Calu3 (cell line): ENCODE measurements around the gene TTLL13. TPM values are rescaled to one million over a fixed set of nuclear protein-coding genes. Genes with fewer than 3 reads are reported as not detected.

Experiments used
- BruUV-seq: library from RNA; stranded (reverse); fragments of 400-500 nt; replicated peaks from 2 replicates; lab custom pipeline; 2021; lab: Mats Ljungman, UMichigan
- CTCF ChIA-PET: fragments of 300-600 bp; sonication (Branson Sonifier 250); formaldehyde crosslinking; loops from one replicate; lab custom pipeline; 2022; ENCODE audit warnings: antibody characterized with exemption; lab: Charles Lee
- DNase-seq: peaks from one replicate; pipeline ENCODE4 v3.0.0; 2022
- H3K27ac Mint-ChIP-seq: one replicate; pipeline ENCODE4 v1.8.0; 2022; ENCODE audit warnings: mixed read lengths; ENCODE audit not compliant: unreplicated experiment
- H3K27me3 Mint-ChIP-seq: one replicate; pipeline ENCODE4 v1.8.0; 2022; ENCODE audit warnings: mixed read lengths; ENCODE audit not compliant: unreplicated experiment
- H3K36me3 Mint-ChIP-seq: one replicate; pipeline ENCODE4 v1.8.0; 2022; ENCODE audit warnings: mild to moderate bottlenecking, moderate library complexity, mixed read lengths; ENCODE audit not compliant: insufficient read depth, unreplicated experiment
- H3K4me1 Mint-ChIP-seq: one replicate; pipeline ENCODE4 v1.8.0; 2022; ENCODE audit warnings: mild to moderate bottlenecking, low read depth, mixed read lengths; ENCODE audit not compliant: unreplicated experiment
- H3K4me3 Mint-ChIP-seq: one replicate; pipeline ENCODE4 v1.8.0; 2022; ENCODE audit warnings: mild to moderate bottlenecking, low read depth, moderate library complexity, mixed read lengths; ENCODE audit not compliant: unreplicated experiment
- H3K9me3 Mint-ChIP-seq: one replicate; pipeline ENCODE4 v1.8.0; 2022; ENCODE audit warnings: low read depth, mixed read lengths; ENCODE audit not compliant: unreplicated experiment
- intact Hi-C: fragments of 100-400 bp; cut with micrococcal nuclease; formaldehyde crosslinking; loops from one replicate; pipeline ENCODE4 v1.10.0; 2022; ENCODE audit not compliant: unreplicated experiment
- total RNA-seq: library from RNA; stranded (reverse); gene quantifications from 2 replicates; pipeline ENCODE4 v1.2.3, GENCODE V29; 2022
- TF ChIP-seq, protein P1 (sequence below): fragments of 200-600 bp; IDR thresholded peaks from one replicate; pipeline ENCODE4 v1.8.0; 2022; ENCODE audit warnings: antibody characterized with exemption; ENCODE audit not compliant: unreplicated experiment

The TTLL13 gene
- total RNA-seq, 1 experiment from 2014 or later, result 0.71 TPM

GRCh38 chr15:90223441-90224165 lies 25.8 kb upstream of the TTLL13 start:
- intact Hi-C loops, result no loop called here
- no peaks in the 10 kb centered on the region for H3K9me3 Mint-ChIP-seq
- TF ChIP-seq, protein P1, sequence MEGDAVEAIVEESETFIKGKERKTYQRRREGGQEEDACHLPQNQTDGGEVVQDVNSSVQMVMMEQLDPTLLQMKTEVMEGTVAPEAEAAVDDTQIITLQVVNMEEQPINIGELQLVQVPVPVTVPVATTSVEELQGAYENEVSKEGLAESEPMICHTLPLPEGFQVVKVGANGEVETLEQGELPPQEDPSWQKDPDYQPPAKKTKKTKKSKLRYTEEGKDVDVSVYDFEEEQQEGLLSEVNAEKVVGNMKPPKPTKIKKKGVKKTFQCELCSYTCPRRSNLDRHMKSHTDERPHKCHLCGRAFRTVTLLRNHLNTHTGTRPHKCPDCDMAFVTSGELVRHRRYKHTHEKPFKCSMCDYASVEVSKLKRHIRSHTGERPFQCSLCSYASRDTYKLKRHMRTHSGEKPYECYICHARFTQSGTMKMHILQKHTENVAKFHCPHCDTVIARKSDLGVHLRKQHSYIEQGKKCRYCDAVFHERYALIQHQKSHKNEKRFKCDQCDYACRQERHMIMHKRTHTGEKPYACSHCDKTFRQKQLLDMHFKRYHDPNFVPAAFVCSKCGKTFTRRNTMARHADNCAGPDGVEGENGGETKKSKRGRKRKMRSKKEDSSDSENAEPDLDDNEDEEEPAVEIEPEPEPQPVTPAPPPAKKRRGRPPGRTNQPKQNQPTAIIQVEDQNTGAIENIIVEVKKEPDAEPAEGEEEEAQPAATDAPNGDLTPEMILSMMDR, result no peak
- no peak overlapping the region for H3K27ac Mint-ChIP-seq
- no peak for DNase-seq
- H3K27me3 Mint-ChIP-seq, result no peaks in the 10 kb centered on the region
- CTCF ChIA-PET, result no interaction called here
- no TSS peak for BruUV-seq
- no peak overlapping the region for H3K4me3 Mint-ChIP-seq
- H3K4me1 Mint-ChIP-seq, result peaks cover 15% of the 10 kb centered on the region
- H3K36me3 Mint-ChIP-seq, result peaks cover 74% of the 10 kb centered on the region

DNA sequence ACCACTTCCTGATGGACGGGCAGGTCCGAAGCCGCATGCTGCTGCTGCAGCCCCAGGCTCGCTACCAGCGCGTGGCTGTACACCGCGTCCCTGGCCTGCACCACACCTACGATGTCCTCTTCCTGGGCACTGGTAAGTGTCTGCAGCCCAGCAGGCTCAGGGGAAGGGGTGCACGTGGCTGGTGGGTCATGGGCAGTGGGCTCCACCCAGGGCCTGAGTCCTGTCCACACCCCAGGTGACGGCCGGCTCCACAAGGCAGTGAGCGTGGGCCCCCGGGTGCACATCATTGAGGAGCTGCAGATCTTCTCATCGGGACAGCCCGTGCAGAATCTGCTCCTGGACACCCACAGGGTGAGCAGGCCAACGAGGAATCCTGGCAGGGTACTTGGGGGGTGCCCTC lies 24.3 kb upstream of the TTLL13 start:
- H3K4me3 Mint-ChIP-seq, result no peak overlapping the region
- TF ChIP-seq, protein P1, result no peak
- no peaks in the 10 kb centered on the region for H3K9me3 Mint-ChIP-seq
- DNase-seq, result no peak
- no TSS peak for BruUV-seq
- CTCF ChIA-PET, result no interaction called here
- intact Hi-C loops, result no loop called here
- no peaks in the 10 kb centered on the region for H3K27me3 Mint-ChIP-seq
- no peak overlapping the region for H3K27ac Mint-ChIP-seq
- H3K4me1 Mint-ChIP-seq, result peaks cover 14% of the 10 kb centered on the region
- peaks cover 78% of the 10 kb centered on the region for H3K36me3 Mint-ChIP-seq

DNA sequence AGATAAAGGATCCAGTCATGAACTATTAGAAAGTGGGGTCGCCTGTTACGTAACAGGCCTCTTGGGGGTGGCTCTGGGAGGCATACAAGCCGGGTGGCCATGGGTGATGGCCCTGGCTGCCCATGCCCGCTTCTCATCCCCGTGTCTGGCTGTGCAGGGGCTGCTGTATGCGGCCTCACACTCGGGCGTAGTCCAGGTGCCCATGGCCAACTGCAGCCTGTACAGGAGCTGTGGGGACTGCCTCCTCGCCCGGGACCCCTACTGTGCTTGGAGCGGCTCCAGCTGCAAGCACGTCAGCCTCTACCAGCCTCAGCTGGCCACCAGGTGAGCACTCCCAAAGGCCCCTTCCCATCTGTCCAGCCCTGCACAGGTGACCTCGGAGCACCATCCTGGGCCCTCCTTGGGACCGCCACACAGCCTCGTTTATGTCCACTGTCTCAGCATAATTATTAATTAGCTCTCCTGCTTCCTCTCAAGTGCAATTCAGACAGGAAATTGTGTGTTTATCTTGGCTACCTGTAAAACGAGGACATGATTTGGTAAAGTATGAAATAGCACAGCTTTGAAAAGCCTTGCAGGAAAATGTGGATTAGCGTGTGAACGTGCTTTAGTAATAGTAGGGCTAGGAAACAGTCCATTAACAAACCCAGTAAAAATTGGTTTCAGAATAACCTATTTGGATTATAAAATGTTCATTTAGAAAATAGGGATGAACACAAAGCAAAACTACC lies 23.7 kb upstream of the TTLL13 start:
- CTCF ChIA-PET, result no interaction called here
- H3K36me3 Mint-ChIP-seq, result peaks cover 80% of the 10 kb centered on the region
- H3K4me3 Mint-ChIP-seq, result no peak overlapping the region
- no peak for DNase-seq
- H3K27me3 Mint-ChIP-seq, result no peaks in the 10 kb centered on the region
- no peaks in the 10 kb centered on the region for H3K9me3 Mint-ChIP-seq
- H3K27ac Mint-ChIP-seq, result no peak overlapping the region
- TF ChIP-seq, protein P1, result no peak
- peaks cover 16% of the 10 kb centered on the region for H3K4me1 Mint-ChIP-seq
- no TSS peak for BruUV-seq
- intact Hi-C loops, result no loop called here

DNA sequence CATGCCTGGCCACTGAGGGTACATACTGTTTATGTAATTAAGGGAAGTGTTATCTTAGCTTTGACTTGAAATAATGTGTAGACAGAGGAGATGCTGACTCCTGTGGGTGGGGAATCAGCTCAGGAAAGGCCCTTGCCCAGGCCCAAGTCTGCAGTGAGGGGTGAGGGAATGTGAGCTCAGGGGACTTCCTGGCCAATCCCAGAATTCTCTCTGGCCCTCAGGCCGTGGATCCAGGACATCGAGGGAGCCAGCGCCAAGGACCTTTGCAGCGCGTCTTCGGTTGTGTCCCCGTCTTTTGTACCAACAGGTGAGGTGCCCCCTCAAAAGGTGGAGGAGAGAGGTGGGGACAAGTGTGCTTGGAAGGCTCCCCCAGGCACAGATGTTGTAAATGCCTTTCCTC lies 22.0 kb upstream of the TTLL13 start:
- H3K27me3 Mint-ChIP-seq, result no peaks in the 10 kb centered on the region
- H3K4me1 Mint-ChIP-seq, result peaks cover 11% of the 10 kb centered on the region
- no peak overlapping the region for H3K27ac Mint-ChIP-seq
- H3K9me3 Mint-ChIP-seq, result no peaks in the 10 kb centered on the region
- CTCF ChIA-PET, result no interaction called here
- intact Hi-C loops, result no loop called here
- no peak overlapping the region for H3K4me3 Mint-ChIP-seq
- BruUV-seq, result no TSS peak
- no peak for DNase-seq
- peaks cover 78% of the 10 kb centered on the region for H3K36me3 Mint-ChIP-seq
- TF ChIP-seq, protein P1, result no peak
